Measurements from ENCODE around the gene C21orf91. TPM values are rescaled to one million over a fixed set of nuclear protein-coding genes. Genes with fewer than 3 reads are reported as not detected.
A peak's percentile ranks its signal among the peaks of the same experiment; 100 is the strongest.

C21orf91 gene
- total RNA-seq, 1 donor from 2014 or later = 10.5 TPM

DNA sequence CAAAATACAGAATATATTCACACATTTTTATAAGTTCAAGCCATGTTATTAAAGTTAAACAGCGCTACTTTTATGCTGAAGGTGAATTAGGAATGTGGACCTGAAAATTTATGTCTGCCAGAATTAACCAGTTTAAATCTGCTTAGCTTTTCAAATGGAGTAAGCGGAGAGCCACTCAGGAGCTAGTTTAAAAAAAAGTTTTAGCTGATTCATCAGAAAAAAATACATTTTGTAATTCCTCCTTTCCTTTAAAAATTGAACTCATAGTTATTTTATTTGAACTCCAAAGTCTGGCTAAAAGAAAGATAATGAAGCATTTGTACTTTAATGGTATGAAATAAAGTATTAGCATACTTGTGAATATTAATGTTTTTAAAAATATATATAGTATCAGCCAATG lies 21.2 kb downstream of the C21orf91 start:
- DNase-seq (ENCODE audit: low read depth) = no peak

DNA sequence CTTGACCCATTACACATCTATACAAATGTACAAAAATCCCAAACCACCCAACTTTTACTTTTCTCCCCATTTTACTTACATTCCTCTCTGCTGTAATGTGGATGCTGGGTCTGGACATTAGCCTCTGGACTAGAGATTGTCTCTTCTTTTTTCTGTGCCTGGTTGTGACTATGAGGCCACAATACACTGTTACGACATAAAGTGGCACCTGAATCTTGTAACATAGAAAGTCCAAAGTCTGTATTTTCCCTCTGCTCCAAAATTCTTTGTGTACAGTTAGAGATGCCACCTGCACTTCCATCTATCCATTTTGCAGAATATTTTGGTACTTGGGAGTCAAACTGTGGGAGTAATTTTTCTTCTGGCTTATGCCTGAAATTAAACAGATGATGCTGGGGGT lies 22.7 kb downstream of the C21orf91 start:
- no peak for DNase-seq (ENCODE audit: low read depth)

DNA sequence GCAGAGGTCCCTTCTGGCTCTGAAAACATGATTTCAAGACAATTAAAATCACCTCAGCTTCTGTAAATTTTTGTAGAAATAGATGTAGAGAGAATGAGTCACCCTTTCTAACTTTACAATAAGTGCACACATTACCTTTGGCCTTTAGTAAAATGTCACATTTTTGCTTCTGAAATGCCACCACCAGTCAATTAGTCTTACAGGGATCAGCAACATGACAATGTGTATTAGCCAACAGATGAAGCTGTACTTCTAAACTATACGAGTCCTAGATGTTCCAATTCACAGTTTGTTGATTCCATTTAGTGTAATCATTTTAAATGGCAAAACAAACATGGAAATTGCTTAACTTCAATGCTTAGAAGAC lies 23.1 kb downstream of the C21orf91 start:
- peak; percentile 22 for DNase-seq (ENCODE audit: low read depth)

DNA sequence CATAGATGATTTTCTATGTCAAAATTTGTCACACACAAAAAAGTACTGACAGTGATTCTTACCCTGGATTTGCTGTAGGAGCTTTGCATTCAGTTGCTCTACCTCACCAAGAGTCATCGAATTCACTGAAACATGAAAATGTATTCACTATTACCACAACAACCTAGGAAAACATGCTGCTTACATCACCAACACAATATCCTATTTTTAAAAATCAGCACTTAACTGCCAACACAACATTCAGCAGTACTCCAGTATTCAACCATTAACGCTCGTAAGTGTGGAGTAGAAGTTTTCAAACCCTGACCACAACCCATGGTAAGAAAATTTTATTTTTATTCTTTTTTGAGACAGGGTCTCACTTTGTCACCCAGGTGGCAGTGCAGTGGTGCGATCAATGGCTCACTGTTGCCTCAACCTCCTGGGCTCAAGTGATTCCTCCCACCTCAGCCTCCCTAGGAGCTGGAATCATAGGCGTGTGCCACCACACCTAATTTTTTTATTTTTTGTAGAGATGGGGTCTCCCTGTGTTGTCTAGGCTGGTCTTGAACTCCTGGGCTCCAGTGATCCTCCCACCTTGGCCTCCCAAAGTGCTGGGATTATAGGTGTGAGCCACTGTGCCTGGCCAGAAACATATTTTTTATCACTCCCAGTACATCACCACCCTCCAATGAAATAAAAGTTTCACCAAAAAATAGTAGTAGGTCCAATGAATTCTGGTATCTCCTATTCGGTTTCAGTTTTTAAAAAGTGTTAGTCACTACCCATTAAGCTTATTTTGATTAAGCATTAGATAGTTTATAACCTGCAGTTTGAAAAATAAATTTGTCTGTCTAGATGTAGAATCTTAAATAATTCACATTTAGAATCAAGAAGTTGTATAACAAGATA lies 23.8 kb downstream of the C21orf91 start:
- no peak for DNase-seq (ENCODE audit: low read depth)

DNA sequence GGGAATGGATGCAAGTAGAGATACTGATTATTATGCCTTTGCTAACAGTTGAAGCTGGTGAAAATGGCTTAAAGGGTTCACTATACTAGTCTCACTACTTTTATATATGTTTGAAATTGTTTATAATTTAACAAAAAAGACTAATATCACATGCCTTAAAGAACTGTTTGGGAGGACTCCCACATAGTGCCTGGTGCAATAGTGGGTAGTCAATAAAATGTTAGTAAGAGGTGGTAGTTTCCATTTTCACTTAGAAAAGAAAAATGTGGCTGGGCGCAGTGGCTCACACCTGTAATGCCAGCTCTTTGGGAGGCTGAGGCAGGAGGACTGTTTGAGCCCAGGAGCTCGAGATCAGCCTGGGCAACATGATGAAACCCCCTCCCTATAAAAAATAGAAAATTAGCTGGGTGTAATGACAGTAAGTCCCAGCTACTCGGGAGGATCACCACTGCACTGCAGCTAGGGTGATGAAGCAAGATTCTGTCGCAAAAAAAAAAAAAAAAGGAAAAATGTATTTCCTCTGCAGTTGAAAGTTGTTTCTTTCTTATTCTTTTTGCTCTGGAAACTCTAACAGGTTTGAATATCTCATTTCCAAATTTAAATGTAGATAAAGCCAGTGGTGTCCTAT lies 24.5 kb downstream of the C21orf91 start:
- DNase-seq (ENCODE audit: low read depth) = no peak

DNA sequence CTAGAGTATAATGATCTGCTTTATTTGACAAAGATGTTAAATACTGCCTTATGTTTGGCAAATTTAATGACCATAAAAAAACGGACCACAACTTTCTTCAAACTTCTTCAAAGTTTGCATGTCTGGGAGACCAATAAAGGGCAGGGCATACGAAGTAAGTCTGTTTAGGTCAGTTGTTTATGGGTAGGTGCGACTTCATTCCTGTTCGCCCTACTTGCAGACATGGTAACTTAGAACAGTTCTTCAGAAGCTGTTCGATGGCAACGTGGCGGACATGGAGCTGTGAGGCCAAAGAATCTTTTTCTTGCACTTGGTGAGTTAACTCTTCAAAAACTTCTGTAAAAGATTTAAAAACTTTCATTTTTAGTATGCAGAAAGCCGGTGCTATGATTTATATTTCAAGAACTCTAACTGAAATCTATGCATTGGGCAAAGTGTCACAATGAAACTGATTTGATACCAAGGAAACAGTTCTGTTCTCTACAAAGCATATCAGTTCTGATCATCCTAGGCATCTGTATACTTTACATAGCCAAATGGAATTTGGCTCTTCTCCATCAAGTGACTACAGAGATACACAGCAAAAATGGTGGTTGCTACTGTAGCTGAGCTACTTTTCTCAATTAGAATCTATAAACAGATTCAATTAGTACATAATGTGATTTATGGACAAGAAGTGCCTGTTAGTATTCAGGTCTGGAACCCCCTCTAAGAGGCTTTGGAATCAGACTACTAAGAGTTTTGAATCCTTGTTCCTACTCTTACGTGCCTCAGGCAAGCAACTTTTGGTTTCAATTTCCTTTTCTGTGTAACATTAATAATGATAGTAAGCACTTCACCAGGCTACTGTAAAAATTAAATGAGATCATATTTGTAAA lies 25.7 kb downstream of the C21orf91 start:
- DNase-seq (ENCODE audit: low read depth) = no peak

DNA sequence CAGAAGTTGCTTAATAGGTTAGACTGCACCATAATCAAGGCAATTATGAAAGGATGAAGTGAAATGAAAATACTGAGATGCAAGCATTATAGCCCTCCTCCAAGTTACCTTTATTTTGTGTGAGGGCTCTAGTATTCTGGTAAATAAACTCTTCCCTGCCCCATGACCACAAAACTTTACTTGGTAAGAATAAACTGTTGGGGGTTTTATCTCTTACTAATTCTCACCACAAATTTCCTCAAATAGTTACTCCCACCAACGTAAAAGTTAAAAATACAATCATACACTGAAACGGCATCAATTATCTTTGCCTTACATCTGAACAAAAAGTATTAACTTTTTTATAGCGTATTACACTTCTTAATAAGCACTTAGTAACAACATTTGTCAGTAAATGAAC lies 29.5 kb downstream of the C21orf91 start:
- DNase-seq (ENCODE audit: low read depth) = no peak

DNA sequence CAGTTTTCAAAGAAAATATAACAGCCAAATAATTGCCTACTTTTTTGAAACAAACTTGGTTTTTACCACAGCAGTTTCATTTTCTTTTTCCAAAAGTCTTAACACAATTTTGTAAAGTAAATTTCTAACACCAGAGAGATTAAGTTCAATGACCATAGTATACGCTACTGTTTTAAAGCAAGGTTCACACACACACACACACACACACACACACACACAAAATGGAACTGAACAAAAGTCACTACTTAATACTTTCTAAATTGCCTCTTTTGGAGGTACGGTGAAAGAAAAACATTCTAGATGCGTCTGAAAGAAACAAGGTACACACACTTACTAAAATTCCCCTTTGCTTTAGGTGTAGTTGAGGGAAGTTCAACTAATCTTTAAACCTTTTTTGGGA lies 30.1 kb downstream of the C21orf91 start:
- no peak for DNase-seq (ENCODE audit: low read depth)

DNA sequence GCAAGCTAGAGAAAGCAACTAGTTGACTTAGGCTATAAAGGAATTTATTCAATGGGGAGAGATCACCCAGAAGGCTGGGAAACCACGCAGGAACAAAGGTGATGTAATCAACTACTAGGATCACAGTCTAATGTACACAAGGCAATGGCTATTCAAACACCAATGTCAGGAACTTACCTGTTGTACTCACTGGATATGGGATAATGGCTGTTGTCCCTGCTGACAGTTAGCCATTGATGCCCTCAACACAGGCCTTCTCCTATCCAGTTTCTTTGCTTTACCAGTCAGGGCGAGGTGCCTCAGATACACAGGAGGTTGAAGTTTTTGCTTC lies 32.3 kb downstream of the C21orf91 start:
- DNase-seq (ENCODE audit: low read depth) = no peak

DNA sequence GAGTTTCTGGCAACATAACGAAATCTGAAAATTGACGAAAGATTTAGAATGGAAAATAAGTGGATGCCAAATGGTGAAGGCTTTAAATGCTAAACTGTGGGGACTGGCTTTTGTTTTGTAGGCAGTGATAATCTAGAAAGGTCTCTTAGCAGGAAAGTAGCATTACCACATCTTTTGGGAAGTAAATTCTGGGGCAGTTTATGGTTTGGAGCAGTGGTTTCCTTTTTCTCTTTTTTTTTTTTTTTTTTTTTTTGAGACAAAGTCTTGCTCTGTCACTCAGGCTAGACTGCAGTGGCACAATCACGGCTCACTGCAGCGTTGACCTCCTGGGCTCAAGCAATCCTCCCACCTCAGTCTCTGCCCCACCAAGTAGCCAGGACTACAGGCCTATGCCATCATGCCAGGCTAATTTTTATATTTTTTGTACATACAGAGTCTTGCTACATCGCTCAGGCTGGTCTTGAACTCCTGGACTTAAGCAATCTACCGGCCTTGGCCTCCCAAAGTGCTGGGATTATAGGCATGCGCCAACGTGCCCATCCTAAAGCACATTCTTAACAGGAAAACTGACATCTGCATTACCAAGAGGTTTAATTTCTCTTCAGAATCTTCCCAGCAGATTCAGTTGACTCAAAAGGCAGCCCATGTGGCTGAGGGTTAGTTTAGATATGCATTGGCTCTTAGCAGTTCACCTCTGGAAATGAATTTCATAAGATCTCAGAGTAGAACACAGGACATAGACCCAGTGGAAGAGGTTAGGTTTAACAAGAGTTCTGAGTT lies 32.9 kb downstream of the C21orf91 start:
- no peak for DNase-seq (ENCODE audit: low read depth)

DNA sequence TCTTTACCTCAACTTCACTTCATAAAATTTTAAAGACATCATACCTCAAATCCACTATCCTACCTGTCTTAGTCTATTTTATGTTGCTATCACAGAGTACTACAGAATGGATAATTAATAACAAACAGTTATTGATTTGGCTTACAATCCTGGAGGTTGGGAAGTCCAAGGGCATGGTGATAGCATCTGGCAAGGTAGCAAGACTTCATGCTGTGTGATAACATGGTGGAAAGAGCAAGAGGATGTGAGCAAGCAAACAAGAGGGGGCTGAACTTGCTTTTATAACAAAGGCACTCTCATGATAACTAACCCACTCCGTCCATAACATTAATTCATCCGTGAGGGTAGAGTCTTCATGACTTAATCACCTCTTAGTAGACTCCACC lies 33.8 kb downstream of the C21orf91 start:
- DNase-seq (ENCODE audit: low read depth) = no peak

DNA sequence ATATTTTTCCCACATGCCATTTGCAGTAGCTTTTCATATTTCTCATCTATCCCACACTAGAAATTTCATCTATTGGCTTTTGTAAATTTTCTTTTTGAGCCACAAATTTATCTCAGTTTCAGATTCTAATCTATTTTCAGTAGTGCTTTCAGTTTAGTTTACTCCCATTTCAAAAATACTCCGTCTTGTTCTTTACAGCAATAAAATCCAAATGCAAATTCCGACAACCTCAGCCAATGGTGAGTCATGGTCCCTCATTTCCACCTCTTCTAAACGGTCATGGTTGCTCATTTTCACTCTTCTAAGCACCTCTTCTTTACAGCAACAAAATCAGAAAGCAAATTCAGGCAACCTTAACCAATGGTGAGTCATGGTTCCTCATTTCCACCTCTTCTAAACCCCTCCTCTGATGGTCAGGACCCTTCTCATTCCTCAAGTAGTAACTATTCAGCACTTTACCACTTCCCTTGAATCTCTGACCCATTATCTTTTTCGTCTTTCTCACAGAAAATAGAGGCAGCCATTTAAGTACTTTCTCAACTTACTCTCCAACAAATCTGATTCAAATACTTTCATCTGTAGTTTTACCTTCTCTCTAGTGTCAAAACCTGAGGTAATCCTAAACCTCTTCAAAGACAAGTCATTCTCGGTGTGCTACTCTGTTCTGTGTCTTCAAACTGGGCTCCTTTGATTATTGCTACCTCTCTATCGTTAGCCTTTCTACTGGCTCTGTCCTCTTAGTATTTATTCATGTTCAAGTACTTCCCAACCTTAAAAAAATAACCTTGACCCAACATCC lies 34.4 kb downstream of the C21orf91 start:
- no peak for DNase-seq (ENCODE audit: low read depth)

DNA sequence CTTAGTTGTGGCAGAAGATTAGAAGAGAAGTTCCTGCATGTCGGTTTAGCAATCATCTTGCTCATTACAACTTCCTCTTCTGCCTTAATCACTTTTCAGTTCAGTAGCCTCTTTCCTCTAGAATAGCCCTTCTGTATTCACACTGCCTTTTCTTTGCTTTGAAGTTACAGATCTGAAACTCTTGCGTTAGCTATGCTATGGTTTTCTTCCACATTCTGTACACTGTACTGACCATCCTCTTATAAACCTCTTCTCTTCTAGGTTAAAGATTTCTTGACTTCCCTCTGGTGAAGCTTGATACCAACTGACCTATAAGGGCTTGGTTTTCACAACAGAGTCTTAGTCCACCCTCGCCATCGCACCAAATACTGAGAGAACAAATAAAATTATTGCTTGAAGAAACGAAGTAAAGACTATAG lies 35.0 kb downstream of the C21orf91 start:
- no peak for DNase-seq (ENCODE audit: low read depth)

DNA sequence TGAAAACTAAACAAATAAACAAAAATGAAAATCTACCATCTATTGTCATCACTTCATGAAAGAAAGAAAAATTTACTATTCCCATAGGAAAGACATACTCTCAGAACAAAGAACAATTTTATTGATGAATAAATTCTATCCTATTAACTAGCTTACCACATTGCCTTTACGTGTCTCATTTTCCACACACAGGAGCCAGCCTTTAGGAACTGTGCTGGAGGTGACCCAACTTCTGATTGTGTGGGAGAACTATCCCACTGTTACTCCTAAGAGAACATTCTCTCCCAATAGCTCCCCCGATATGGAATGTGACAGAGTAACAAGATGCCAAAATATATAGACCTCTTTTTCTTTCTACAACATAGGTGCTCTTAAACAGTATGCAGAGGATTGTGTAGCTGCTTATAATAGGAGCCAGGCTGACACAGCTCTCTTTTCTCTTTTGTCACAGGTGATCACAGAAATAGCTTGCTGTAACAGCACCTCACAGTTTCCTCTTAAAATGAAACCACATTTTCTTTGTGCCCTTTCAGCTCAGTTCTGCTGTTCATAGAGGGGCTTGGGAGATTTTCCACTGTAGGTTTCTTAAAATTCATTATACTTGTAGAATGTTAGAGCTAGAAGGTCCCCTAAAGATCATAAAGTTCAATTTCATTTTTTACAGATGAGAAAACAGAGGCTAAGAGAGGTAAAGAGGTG lies 35.5 kb downstream of the C21orf91 start:
- DNase-seq (ENCODE audit: low read depth) = no peak

DNA sequence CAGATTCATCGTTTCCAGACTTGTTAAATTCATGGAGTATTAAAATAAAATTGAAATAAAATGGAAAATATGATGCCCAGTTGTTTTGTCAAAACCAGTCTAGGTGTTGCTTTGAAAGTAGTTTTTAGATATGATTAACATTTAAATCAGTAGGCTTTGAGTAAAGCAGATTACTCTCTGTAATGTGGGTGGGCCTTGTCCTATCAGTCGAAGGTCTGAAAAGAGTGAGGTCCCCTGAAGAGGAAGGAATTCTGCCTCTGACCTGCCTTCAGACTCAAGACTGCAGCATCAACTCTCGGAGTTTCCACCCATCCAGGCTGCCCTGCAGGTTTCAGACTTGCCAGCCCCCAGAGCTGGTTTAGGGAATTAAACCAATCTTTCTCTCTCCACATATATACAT lies 36.2 kb downstream of the C21orf91 start:
- no peak for DNase-seq (ENCODE audit: low read depth)

DNA sequence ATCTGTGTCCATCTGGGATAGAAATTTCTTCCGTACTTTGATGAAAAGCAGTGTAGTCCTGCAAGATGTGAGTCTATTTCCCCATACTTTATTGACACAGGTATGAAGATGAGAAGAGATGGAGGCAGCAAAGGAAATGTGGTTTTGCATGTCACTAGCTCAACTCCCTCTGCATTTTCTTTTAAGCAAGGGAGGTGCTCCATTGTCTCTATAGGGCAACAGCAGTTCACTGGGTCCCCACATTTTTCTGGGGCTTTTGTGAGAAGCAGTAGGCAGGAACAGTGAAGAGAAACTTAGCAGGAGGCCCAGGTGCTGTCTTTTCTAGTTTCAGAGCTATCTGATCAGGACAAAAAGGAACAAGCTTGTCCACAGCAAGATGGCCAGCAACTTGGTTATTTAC lies 37.1 kb downstream of the C21orf91 start:
- no peak for DNase-seq (ENCODE audit: low read depth)

DNA sequence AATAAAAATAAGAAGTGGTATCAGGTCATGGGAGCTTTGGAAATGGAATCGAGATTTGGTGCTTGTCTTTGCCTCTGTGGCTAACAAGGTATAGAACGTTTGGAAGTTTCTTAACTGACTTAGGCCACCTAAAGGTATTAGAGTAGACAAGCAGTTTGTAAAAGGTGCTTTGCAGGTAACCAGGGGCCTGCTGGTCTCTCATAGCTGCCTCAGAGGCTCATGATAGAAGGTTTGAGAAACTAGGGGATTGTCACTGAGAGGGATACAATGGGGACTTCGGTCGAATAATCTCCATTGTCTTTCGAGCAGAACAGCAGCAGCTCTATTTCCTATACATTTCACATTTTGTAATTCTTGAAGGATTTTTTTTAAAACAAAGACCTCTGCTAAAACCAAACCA lies 37.6 kb downstream of the C21orf91 start:
- no peak for DNase-seq (ENCODE audit: low read depth)

DNA sequence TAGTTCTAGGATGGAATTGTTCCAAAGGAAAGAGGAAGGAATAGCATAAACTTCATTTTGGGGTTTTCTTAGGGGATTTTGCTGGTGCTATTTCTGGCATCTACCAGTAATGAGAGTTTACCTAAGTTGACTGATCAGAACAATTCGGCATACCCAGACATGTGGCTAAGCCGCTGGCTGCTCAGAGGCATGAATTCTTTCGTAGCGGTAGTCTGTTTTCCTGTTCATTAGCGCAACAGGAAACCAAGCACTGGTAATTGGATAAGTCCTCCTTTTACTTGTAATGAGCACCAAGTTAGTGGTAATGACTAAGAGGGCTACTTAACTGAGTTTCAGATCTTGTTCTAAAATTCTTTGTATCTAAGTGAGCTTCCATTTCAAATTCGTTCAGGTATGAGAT lies 38.6 kb downstream of the C21orf91 start:
- DNase-seq (ENCODE audit: low read depth) = no peak

DNA sequence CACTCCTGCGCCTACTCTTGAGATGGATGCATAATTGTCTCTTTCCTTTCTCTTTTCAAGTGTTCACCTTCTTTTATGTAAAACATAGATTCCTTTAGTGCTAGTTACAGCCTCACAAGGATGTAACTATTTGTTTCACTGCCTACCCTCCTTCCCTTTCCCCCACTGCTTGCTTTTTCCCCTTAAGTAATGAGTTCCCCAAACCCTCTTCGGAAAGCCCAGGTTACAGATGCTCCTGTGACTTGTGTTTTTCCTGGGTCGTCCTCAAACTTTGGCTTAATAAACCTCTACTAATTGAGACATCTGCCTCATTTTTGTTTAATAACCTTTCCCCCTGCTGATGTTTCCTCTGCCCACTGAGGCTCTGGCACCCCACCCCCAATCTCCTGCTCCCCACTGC lies 39.2 kb downstream of the C21orf91 start:
- DNase-seq (ENCODE audit: low read depth) = no peak

DNA sequence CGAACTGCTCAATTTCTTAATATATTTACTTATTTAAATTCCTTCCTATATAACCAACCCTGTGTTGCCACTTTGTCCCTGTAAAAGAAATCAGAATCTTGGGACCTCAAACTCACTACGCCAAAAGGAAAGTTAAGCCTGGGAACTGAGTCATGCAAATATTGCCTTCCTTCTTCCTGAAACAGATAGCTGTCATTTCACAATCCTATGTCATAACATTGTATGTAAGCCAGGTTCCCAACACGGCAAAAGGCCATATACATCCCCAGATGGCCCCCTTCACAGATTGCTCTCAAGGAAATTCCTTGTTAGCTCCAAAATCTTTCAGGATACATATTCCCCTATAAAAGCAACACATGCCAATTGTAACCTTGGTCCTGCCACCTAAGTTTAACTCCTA lies 39.7 kb downstream of the C21orf91 start:
- DNase-seq (ENCODE audit: low read depth) = no peak
